ENCODE measurements around the gene PRDM1. TPM values are rescaled to one million over a fixed set of nuclear protein-coding genes. Genes with fewer than 3 reads are reported as not detected.

Gene PRDM1
- total and polyA plus RNA-seq, 8 donors = under 0.01 to 22.7 (median 5.0) TPM

DNA sequence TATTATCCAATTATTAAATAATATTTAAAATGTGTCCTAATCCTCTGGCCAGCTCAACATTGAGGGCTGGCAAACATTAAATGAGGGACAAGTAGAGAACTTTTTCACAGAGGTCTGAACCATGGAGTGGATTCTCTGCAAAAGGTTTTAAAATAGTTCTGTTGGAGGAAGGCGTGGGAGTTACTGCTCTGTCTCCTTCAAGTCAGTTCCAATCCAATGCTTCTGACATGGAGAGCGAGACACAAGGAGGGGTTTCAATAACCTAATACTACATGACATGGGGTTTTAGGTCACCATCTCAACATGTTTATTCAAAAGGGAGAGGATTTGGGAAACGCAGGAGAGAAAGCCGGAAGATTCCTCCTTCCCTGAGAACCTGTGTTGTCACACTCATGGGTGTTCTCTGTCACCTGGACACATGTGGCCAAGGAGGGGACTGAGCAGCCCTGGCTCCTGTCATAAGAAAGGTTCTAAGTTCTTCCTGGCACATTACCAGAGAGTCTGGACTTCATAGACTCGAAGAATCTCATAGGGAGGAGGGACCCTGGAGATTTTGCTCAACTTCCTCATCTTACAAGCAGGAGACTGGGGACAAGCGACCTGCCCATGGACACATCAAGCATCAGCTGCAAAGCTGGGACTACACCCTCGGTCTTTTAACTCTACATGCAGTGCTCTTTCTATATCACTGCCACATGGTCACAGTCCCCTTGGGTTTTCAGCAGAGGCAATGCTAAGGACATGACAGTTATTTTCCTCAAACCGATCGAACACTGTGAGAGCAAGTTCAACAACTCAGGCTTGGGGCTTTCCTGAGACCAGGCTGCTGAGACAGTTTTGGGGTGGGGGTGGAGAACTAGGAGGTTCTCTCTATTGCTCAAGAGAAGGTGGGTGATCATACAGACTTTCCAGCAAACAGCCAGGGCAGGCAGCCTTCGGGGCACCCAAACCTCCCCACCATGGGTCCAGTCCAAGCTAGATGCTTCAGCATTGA, 38.6 kb downstream of the PRDM1 start:
- 78 to 89% (median 87%) methylated on average over 10 of the region's 10 CpGs for WGBS, 5 donors
- Histone ChIP-seq H3K4me1 (no peaks in the 10 kb centered on the region), H3K9me3 (no peaks in the 10 kb centered on the region), H3K27me3 (no peaks in the 10 kb centered on the region), H3K4me3 (no peak overlapping the region), H3K27ac (no peak overlapping the region), H3K36me3 (no peaks in the 10 kb centered on the region)
- TF ChIP-seq POLR2AphosphoS5 (IDR thresholded peaks at IDR 0.05) = no peak
- TF ChIP-seq, protein P1, sequence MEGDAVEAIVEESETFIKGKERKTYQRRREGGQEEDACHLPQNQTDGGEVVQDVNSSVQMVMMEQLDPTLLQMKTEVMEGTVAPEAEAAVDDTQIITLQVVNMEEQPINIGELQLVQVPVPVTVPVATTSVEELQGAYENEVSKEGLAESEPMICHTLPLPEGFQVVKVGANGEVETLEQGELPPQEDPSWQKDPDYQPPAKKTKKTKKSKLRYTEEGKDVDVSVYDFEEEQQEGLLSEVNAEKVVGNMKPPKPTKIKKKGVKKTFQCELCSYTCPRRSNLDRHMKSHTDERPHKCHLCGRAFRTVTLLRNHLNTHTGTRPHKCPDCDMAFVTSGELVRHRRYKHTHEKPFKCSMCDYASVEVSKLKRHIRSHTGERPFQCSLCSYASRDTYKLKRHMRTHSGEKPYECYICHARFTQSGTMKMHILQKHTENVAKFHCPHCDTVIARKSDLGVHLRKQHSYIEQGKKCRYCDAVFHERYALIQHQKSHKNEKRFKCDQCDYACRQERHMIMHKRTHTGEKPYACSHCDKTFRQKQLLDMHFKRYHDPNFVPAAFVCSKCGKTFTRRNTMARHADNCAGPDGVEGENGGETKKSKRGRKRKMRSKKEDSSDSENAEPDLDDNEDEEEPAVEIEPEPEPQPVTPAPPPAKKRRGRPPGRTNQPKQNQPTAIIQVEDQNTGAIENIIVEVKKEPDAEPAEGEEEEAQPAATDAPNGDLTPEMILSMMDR (IDR thresholded peaks at IDR 0.05) = no peak
- no peak for TF ChIP-seq POLR2A (IDR thresholded peaks at IDR 0.05)
- no peak for TF ChIP-seq EP300 (IDR thresholded peaks at IDR 0.05)
- intact Hi-C loops (cut with DNase I; ENCODE audit: low total_unique reads) = no loop called here
- no peak for DNase-seq

DNA sequence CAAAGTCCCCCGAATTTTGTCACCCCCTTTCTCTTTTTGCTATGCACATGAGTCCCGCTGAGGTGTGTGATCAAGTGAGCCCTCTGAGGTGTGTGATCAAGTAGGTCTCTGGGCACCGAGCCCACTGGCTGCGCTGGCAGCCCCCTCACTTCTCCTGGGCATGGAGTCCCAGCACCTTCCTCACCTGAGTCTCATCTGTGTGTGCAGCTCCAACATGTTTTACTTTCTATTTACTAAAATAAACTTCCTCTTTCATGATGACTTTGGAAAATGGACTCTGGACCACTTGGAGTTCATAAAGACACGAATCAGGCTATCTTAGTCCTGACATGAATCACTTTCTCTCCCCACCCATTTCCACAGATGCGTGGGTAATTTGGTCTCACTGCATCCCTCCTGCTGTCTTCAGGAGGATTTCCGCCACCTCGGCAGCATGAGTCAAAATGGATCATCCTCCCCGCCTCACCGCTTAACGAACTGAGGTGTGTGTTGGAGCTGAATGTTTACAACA, 39.8 kb downstream of the PRDM1 start:
- TF ChIP-seq, protein P1 (IDR thresholded peaks at IDR 0.05) = no peak
- TF ChIP-seq EP300 (IDR thresholded peaks at IDR 0.05) (no peak), POLR2A (IDR thresholded peaks at IDR 0.05) (no peak)
- peak in 1 of 2 donors; percentile 26 for DNase-seq
- Histone ChIP-seq H3K27me3 (no peaks in the 10 kb centered on the region), H3K36me3 (no peaks in the 10 kb centered on the region), H3K9me3 (no peaks in the 10 kb centered on the region), H3K4me1 (no peaks in the 10 kb centered on the region), H3K27ac (peak overlapping the region in 1 of 5 donors; percentile 43), H3K4me3 (no peak overlapping the region)
- 69 to 84% (median 77%) methylated on average over 11 of the region's 11 CpGs for WGBS, 5 donors
- intact Hi-C loops (cut with DNase I; ENCODE audit: low total_unique reads) = no loop called here

DNA sequence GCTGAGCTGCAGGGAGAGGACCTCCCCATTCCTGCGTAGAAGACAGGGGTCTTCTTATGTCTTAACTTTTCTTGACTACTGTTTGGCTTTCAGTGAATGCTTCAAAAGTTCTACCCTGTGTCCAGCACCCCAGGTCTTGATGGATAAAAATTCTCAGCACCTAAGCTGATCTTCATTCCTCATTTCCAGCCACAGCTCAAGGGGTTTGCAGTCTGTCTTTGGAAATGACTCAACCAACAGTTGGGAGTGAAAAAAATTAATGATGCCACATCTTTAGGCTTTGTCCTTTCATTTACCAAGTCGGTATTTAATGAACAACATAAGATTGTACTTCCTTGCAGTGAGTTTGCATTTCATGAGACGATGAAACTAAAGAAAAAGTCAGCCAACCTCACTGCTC, 40.3 kb downstream of the PRDM1 start:
- peak overlapping the region in 1 of 5 donors; percentile 43 for H3K27ac ChIP-seq

More for the DNA sequence above, 40.3 kb downstream of the PRDM1 start:
- no peaks in the 10 kb centered on the region for H3K9me3 ChIP-seq
- no peak for DNase-seq
- 69 to 88% (median 83%) methylated on average over 3 of the region's 3 CpGs for WGBS, 5 donors
- no peaks in the 10 kb centered on the region for H3K36me3 ChIP-seq
- H3K4me1 ChIP-seq = no peaks in the 10 kb centered on the region
- no peaks in the 10 kb centered on the region for H3K27me3 ChIP-seq
- no peak for TF ChIP-seq POLR2A (IDR thresholded peaks at IDR 0.05)
- TF ChIP-seq POLR2AphosphoS5 (IDR thresholded peaks at IDR 0.05) = no peak
- TF ChIP-seq, protein P1 (IDR thresholded peaks at IDR 0.05) = no peak
- TF ChIP-seq EP300 (IDR thresholded peaks at IDR 0.05) = no peak
- H3K4me3 ChIP-seq = no peak overlapping the region
- intact Hi-C loops (cut with DNase I; ENCODE audit: low total_unique reads) = no loop called here

Measured in stomach (tissue), 9 donors.